SK-N-SH (cell line): ENCODE measurements around the gene ARMC9. TPM values are rescaled to one million over a fixed set of nuclear protein-coding genes. Genes with fewer than 3 reads are reported as not detected.

ENCODE experiments used
- CTCF ChIA-PET: fragments of 300-600, 350-600 bp; formaldehyde crosslinking; extraction: SDS; loops from one replicate; lab custom pipeline; 2021; lab: Yijun Ruan, JAX
- POLR2A ChIA-PET: fragments of 350-600 bp; sonication (Branson Sonifier 250); formaldehyde crosslinking; extraction: SDS; loops from one replicate; lab custom pipeline; 2020; ENCODE audit warnings: antibody characterized with exemption, inconsistent platforms; lab: Yijun Ruan, JAX
- DNase-seq: peaks from one replicate; pipeline ENCODE4 v3.0.0; 2012
- H2AFZ ChIP-seq: fragments of 200-600 bp; sonication (generic); 2 replicates; pipeline ENCODE4 v1.8.1; 2016; ENCODE audit warnings: antibody characterized with exemption, mild to moderate bottlenecking, low read depth
- H3F3A ChIP-seq: fragments of 200-600 bp; sonication (generic); replicated peaks from 2 replicates; pipeline ENCODE3; 2016; ENCODE audit warnings: antibody characterized with exemption, mild to moderate bottlenecking; ENCODE audit not compliant: insufficient read depth
- H3K27ac ChIP-seq, 2 experiments: fragments of 200-500 bp in 1 of 2; fragments of 200-600 bp in 1 of 2; sonication (Bioruptor generic) in 1 of 2; sonication (generic), shearing (Covaris generic) in 1 of 2; 2 replicates each; pipeline versions ENCODE4 v1.5.1 to v1.6.1; 2014 to 2016; ENCODE audit warnings: low read depth in 2 of 2, inconsistent platforms in 1 of 2, low read length in 1 of 2, mild to moderate bottlenecking in 1 of 2, mixed read lengths in 1 of 2
- H3K27me3 ChIP-seq: fragments of 200-600 bp; sonication (generic), shearing (Covaris generic); 2 replicates; pipeline ENCODE4 v1.6.1; 2016; ENCODE audit warnings: mixed run types; ENCODE audit not compliant: insufficient read depth
- H3K36me3 ChIP-seq, 2 experiments: fragments of 200-500 bp in 1 of 2; fragments of 200-600 bp in 1 of 2; sonication (Bioruptor generic) in 1 of 2; sonication (generic) in 1 of 2; replicated peaks in 1 of 2; 2 replicates each; pipeline versions ENCODE3 to v1.5.1; 2014 to 2016; ENCODE audit warnings: low read length in 1 of 2, mild to moderate bottlenecking in 1 of 2; ENCODE audit not compliant: insufficient read depth in 2 of 2, control insufficient read depth in 1 of 2
- H3K4me1 ChIP-seq, 2 experiments: fragments of 200-500 bp in 1 of 2; fragments of 200-600 bp in 1 of 2; sonication (Bioruptor generic) in 1 of 2; sonication (generic), shearing (Covaris generic) in 1 of 2; 2 replicates each; pipeline versions ENCODE4 v1.5.1 to v1.6.1; 2014 to 2016; ENCODE audit warnings: low read depth in 1 of 2, low read length in 1 of 2, mixed run types in 1 of 2; ENCODE audit not compliant: insufficient read depth in 2 of 2, control insufficient read depth in 1 of 2
- H3K4me2 ChIP-seq: fragments of 200-600 bp; sonication (generic), shearing (Covaris generic); 2 replicates; pipeline ENCODE4 v1.6.1; 2017; ENCODE audit warnings: mixed run types
- H3K4me3 ChIP-seq, 2 experiments: fragments of 200-500 bp in 1 of 2; fragments of 200-600 bp in 1 of 2; sonication (Bioruptor generic) in 1 of 2; sonication (generic), shearing (Covaris generic) in 1 of 2; 2 replicates each; pipeline versions ENCODE4 v1.5.1 to v1.8.1; 2014 to 2016; ENCODE audit warnings: low read depth in 2 of 2, inconsistent platforms in 1 of 2, low read length in 1 of 2, mild to moderate bottlenecking in 1 of 2, mixed read lengths in 1 of 2, moderate library complexity in 1 of 2
- H3K79me2 ChIP-seq: fragments of 200-600 bp; sonication (generic); 2 replicates; pipeline ENCODE4 v1.8.1; 2017; ENCODE audit warnings: mild to moderate bottlenecking; ENCODE audit not compliant: insufficient read depth
- H3K9ac ChIP-seq: fragments of 200-600 bp; sonication (generic); 2 replicates; pipeline ENCODE4 v1.6.1; 2017; ENCODE audit warnings: mixed run types
- H3K9me2 ChIP-seq: fragments of 200-600 bp; sonication (generic); 2 replicates; pipeline ENCODE4 v1.6.1; 2017; ENCODE audit warnings: mixed run types
- H3K9me3 ChIP-seq: fragments of 200-600 bp; sonication (generic); 2 replicates; pipeline ENCODE4 v1.6.1; 2017; ENCODE audit warnings: mixed run types, mild to moderate bottlenecking, moderate library complexity
- H4K20me1 ChIP-seq: fragments of 200-600 bp; sonication (generic); 2 replicates; pipeline ENCODE4 v1.6.1; 2017; ENCODE audit warnings: mild to moderate bottlenecking, mixed run types; ENCODE audit not compliant: insufficient read depth
- ELF1 ChIP-seq: IDR thresholded peaks from 2 replicates; pipeline ENCODE4 v1.4.0; 2012
- EP300 ChIP-seq, 2 experiments: IDR thresholded peaks; 2 replicates each; pipeline versions ENCODE4 v1.4.0 to v1.6.1; 2012; ENCODE audit warnings: borderline replicate concordance in 1 of 2, low read depth in 1 of 2, low read length in 1 of 2
- EZH2phosphoT487 ChIP-seq: fragments of 200-600 bp; sonication (generic); IDR thresholded peaks from 2 replicates; pipeline ENCODE4 v1.6.1; 2017; ENCODE audit warnings: low read depth, mixed run types, mild to moderate bottlenecking, antibody characterized with exemption, moderate library complexity, borderline replicate concordance
- FOXJ3 ChIP-seq: sonication (generic); formaldehyde crosslinking; IDR thresholded peaks from 2 replicates; pipeline ENCODE4 v1.5.1; 2020; ENCODE audit warnings: mild to moderate bottlenecking, missing genetic modification reagents
- FOXM1 ChIP-seq: IDR thresholded peaks from 2 replicates; pipeline ENCODE4 v1.4.0; 2012; ENCODE audit warnings: low read depth, mild to moderate bottlenecking
- GATA2 ChIP-seq: sonication (generic); formaldehyde crosslinking; IDR thresholded peaks from 2 replicates; pipeline ENCODE4 v1.5.0; 2020; ENCODE audit warnings: mild to moderate bottlenecking, missing genetic modification reagents
- JUND ChIP-seq: IDR thresholded peaks from 2 replicates; pipeline ENCODE4 v1.4.0; 2012
- MEF2A ChIP-seq: IDR thresholded peaks from 2 replicates; pipeline ENCODE4 v1.4.0; 2012; ENCODE audit warnings: low read depth, borderline replicate concordance
- NFIC ChIP-seq: IDR thresholded peaks from 2 replicates; pipeline ENCODE4 v1.4.0; 2012; ENCODE audit warnings: borderline replicate concordance
- POLR2AphosphoS5 ChIP-seq: IDR thresholded peaks from 2 replicates; pipeline ENCODE4 v1.6.1; 2012; ENCODE audit warnings: low read depth, low read length
- RAD21 ChIP-seq: IDR thresholded peaks from 2 replicates; pipeline ENCODE4 v1.6.1; 2012; ENCODE audit warnings: mild to moderate bottlenecking, low read length
- YY1 ChIP-seq: IDR thresholded peaks from 2 replicates; pipeline ENCODE4 v1.4.0; 2012; ENCODE audit warnings: low read depth, mild to moderate bottlenecking
- WGBS: methylation state at CpG from one replicate; pipeline ENCODE4 v1.1.6; 2017; ENCODE audit warnings: low lambda C conversion rate; 5-methylcytosine and 5-hydroxymethylcytosine counted together
- polyA plus RNA-seq, 3 experiments: library from polyadenylated mRNA; depleted of rRNA; stranded (reverse); fragments of >200 nt; gene quantifications; 2 replicates each; pipeline ENCODE4 v1.2.3, GENCODE V29; 2012
- TF ChIP-seq, protein P1 (sequence below): fragments of 150-350 bp; IDR thresholded peaks from 2 replicates; pipeline ENCODE4 v1.6.1; 2017; ENCODE audit warnings: antibody characterized with exemption, low read length, low read depth, borderline replicate concordance
- TF ChIP-seq, protein P2 (sequence below): IDR thresholded peaks from 2 replicates; pipeline ENCODE4; 2012
- TF ChIP-seq, protein P3 (sequence below): IDR thresholded peaks from 2 replicates; pipeline ENCODE4 v1.4.0; 2012; ENCODE audit warnings: low read depth, borderline replicate concordance
- TF ChIP-seq, protein P4 (sequence below): fragments of 150-350 bp; IDR thresholded peaks from 2 replicates; pipeline ENCODE4 v1.6.1; 2016; ENCODE audit warnings: mild to moderate bottlenecking, low read depth, low read length
- TF ChIP-seq, protein P5 (sequence below): fragments of 200-600 bp; sonication (generic); IDR thresholded peaks from 2 replicates; pipeline ENCODE4 v1.6.1; 2017; ENCODE audit warnings: antibody characterized with exemption, mild to moderate bottlenecking, moderate library complexity

ARMC9 gene
- polyA plus RNA-seq, 1 of the 3 experiments (the other 2 are of a cell fraction), result 25.3 TPM

DNA sequence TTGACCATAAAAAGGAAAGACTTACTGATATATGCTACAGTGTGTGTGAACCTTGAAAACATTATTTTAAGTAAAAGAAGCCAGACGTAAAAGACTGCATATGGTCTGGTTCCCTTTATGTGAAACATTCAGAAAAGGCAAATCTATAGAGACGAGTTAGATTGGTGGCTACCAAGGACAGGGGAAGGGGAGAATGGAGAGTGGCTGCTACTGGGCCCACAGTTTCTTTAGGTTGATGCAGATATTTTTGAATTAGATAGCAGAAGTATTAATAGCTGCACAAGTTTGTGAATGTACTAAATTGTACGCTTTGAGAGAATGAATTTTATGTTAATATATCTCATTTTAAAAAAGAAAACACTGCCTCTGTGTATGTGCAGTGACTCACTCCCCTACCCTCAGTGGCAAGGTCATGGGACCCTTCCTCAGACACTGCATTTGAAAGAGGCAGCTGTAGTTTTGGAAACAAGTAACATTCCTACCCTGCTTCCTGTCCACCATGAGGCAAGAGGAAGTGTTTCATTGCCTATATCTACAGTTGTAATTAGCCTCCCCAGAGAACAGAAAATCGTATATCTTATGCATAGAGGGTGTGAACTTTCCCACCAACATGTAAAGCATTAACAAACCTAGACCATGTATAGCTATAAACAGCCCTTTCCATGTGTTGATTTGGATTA lies 29.8 kb upstream of the ARMC9 start:
- TF ChIP-seq YY1 (no peak), POLR2AphosphoS5 (no peak), ELF1 (no peak), FOXM1 (no peak), EZH2phosphoT487 (no peak), FOXJ3 (CRISPR knock-in tag) (no peak), JUND (no peak), GATA2 (CRISPR knock-in tag) (no peak), RAD21 (no peak), MEF2A (no peak), NFIC (no peak), EP300 (IDR thresholded peaks at IDR 0.05; ENCODE audit: borderline replicate concordance in 1 of 2, low read depth in 1 of 2, low read length in 1 of 2) (no peak)
- TF ChIP-seq, protein P1, sequence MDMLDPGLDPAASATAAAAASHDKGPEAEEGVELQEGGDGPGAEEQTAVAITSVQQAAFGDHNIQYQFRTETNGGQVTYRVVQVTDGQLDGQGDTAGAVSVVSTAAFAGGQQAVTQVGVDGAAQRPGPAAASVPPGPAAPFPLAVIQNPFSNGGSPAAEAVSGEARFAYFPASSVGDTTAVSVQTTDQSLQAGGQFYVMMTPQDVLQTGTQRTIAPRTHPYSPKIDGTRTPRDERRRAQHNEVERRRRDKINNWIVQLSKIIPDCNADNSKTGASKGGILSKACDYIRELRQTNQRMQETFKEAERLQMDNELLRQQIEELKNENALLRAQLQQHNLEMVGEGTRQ, result no peak
- TF ChIP-seq, protein P2, sequence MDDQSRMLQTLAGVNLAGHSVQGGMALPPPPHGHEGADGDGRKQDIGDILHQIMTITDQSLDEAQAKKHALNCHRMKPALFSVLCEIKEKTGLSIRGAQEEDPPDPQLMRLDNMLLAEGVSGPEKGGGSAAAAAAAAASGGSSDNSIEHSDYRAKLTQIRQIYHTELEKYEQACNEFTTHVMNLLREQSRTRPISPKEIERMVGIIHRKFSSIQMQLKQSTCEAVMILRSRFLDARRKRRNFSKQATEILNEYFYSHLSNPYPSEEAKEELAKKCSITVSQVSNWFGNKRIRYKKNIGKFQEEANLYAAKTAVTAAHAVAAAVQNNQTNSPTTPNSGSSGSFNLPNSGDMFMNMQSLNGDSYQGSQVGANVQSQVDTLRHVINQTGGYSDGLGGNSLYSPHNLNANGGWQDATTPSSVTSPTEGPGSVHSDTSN, result no peak
- TF ChIP-seq, protein P3, sequence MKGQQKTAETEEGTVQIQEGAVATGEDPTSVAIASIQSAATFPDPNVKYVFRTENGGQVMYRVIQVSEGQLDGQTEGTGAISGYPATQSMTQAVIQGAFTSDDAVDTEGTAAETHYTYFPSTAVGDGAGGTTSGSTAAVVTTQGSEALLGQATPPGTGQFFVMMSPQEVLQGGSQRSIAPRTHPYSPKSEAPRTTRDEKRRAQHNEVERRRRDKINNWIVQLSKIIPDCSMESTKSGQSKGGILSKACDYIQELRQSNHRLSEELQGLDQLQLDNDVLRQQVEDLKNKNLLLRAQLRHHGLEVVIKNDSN, result no peak
- TF ChIP-seq, protein P4, sequence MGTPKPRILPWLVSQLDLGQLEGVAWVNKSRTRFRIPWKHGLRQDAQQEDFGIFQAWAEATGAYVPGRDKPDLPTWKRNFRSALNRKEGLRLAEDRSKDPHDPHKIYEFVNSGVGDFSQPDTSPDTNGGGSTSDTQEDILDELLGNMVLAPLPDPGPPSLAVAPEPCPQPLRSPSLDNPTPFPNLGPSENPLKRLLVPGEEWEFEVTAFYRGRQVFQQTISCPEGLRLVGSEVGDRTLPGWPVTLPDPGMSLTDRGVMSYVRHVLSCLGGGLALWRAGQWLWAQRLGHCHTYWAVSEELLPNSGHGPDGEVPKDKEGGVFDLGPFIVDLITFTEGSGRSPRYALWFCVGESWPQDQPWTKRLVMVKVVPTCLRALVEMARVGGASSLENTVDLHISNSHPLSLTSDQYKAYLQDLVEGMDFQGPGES, result no peak
- TF ChIP-seq, protein P5, sequence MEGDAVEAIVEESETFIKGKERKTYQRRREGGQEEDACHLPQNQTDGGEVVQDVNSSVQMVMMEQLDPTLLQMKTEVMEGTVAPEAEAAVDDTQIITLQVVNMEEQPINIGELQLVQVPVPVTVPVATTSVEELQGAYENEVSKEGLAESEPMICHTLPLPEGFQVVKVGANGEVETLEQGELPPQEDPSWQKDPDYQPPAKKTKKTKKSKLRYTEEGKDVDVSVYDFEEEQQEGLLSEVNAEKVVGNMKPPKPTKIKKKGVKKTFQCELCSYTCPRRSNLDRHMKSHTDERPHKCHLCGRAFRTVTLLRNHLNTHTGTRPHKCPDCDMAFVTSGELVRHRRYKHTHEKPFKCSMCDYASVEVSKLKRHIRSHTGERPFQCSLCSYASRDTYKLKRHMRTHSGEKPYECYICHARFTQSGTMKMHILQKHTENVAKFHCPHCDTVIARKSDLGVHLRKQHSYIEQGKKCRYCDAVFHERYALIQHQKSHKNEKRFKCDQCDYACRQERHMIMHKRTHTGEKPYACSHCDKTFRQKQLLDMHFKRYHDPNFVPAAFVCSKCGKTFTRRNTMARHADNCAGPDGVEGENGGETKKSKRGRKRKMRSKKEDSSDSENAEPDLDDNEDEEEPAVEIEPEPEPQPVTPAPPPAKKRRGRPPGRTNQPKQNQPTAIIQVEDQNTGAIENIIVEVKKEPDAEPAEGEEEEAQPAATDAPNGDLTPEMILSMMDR, result no peak
- H3K9me2 ChIP-seq, result no peaks in the 10 kb centered on the region
- no peak overlapping the region for H3K4me3 ChIP-seq
- no peaks in the 10 kb centered on the region for H3K27me3 ChIP-seq
- H4K20me1 ChIP-seq, result no peaks in the 10 kb centered on the region
- WGBS, result 94% methylated on average over 4 of the region's 4 CpGs
- CTCF ChIA-PET, result interaction anchor here (1.0 to 1.5 kb wide), 5 partner anchors 10 to 65 kb away, joined by 3 to 8 read pairs (median 5); no protein-coding TSS in a partner anchor
- H3K9me3 ChIP-seq, result no peaks in the 10 kb centered on the region
- POLR2A ChIA-PET, result no interaction called here
- H3K9ac ChIP-seq, result no peak overlapping the region
- H3K27ac ChIP-seq, result peak overlapping the region; percentile 82 to 96
- peaks cover 9% of the 10 kb centered on the region for H3F3A ChIP-seq
- peaks cover 54 to 56% of the 10 kb centered on the region in 2 experiments for H3K36me3 ChIP-seq
- H3K4me2 ChIP-seq, result no peak overlapping the region
- no peak for DNase-seq
- peaks cover 12 to 14% of the 10 kb centered on the region in 2 experiments for H3K4me1 ChIP-seq
- H3K79me2 ChIP-seq, result no peaks in the 10 kb centered on the region
- no peak overlapping the region for H2AFZ ChIP-seq
